SU-DHL-6 (cell line): ENCODE measurements around the gene FBXO2.

ENCODE experiments used
- EZH2phosphoT487 ChIP-seq: fragments of 200-600 bp; sonication (generic), shearing (Covaris generic); conservative IDR thresholded peaks from 2 replicates; pipeline ENCODE4 v1.6.1; 2018; ENCODE audit warnings: mild to moderate bottlenecking, antibody characterized with exemption, low read length, moderate library complexity, mixed read lengths
- TF ChIP-seq, protein P1 (sequence below): fragments of 200-600 bp; sonication (generic); IDR thresholded peaks from one replicate; pipeline ENCODE4 v1.5.1; 2017; ENCODE audit warnings: antibody characterized with exemption, mild to moderate bottlenecking, low read length, moderate library complexity; ENCODE audit not compliant: insufficient read depth, poor library complexity, severe bottlenecking

DNA sequence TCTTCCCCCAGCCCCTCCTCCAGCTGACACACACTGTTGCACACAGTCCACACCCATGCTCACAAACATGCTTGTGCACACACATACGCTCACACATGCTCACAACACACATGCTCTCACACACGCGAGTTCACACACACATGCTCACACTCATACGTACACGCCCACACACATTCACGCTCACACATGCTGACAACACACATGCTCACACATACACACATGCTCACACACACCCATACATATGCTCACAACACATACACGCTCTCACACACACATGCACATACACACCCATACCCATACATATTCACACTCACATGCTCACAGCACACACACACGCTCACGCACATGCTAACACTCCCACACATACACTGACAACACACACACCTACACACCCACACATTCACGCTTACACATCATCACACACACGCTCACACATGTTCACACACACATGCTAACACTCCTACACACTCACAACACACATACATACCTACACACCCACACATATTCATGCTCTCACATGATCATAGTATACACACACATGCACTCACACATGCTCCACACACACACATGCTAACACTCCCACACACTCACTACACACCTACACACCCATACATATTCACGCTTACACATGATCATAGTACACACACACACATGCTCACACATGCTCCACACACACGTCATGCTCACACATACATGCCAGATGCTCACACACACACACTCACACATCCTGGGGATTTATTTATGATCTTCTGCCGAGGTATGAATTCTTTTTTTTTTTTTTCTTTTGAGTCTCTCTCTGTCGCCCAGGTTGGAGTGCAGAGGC lies 48.0 kb upstream of the FBXO2 start:
- TF ChIP-seq, protein P1, sequence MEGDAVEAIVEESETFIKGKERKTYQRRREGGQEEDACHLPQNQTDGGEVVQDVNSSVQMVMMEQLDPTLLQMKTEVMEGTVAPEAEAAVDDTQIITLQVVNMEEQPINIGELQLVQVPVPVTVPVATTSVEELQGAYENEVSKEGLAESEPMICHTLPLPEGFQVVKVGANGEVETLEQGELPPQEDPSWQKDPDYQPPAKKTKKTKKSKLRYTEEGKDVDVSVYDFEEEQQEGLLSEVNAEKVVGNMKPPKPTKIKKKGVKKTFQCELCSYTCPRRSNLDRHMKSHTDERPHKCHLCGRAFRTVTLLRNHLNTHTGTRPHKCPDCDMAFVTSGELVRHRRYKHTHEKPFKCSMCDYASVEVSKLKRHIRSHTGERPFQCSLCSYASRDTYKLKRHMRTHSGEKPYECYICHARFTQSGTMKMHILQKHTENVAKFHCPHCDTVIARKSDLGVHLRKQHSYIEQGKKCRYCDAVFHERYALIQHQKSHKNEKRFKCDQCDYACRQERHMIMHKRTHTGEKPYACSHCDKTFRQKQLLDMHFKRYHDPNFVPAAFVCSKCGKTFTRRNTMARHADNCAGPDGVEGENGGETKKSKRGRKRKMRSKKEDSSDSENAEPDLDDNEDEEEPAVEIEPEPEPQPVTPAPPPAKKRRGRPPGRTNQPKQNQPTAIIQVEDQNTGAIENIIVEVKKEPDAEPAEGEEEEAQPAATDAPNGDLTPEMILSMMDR = no peak
- no peak for TF ChIP-seq EZH2phosphoT487
